WTC11 (cell line): Measurements from ENCODE around the gene NEK7. TPM values are rescaled to one million over a fixed set of nuclear protein-coding genes. Genes with fewer than 3 reads are reported as not detected.

Experiments used
- ATAC-seq: fragments of 200-7000 bp; cut with Tn5 transposase; 2 replicates; pipeline ENCODE4 v1.10.0; 2021; ENCODE audit warnings: mild to moderate bottlenecking, moderate library complexity
- CTCF ChIA-PET: fragments of 300-600 bp; sonication (Branson Sonifier 250); formaldehyde crosslinking; loops from one replicate; lab custom pipeline; 2021; ENCODE audit warnings: antibody characterized with exemption; lab: Charles Lee
- POLR2A ChIA-PET: fragments of 350-600 bp; sonication (Branson Sonifier 250); formaldehyde crosslinking; loops from one replicate; lab custom pipeline; 2021; ENCODE audit warnings: antibody characterized with exemption; lab: Charles Lee
- DNase-seq: peaks from one replicate; pipeline ENCODE4 v3.0.0; 2021; ENCODE audit warnings: low spot score
- H3K27ac Mint-ChIP-seq: 2 replicates; pipeline ENCODE4 v1.8.0; 2021; ENCODE audit warnings: mixed read lengths
- H3K27me3 Mint-ChIP-seq: 2 replicates; pipeline ENCODE4 v1.8.0; 2021; ENCODE audit warnings: low read depth, mild to moderate bottlenecking, moderate library complexity, mixed read lengths
- H3K36me3 Mint-ChIP-seq: 2 replicates; pipeline ENCODE4 v1.8.0; 2021; ENCODE audit warnings: mixed read lengths
- H3K4me1 Mint-ChIP-seq: 2 replicates; pipeline ENCODE4 v1.8.0; 2022; ENCODE audit warnings: mixed read lengths
- H3K4me3 Mint-ChIP-seq: 2 replicates; pipeline ENCODE4 v1.8.0; 2021; ENCODE audit warnings: mild to moderate bottlenecking, moderate library complexity, mixed read lengths
- H3K9me3 Mint-ChIP-seq: 2 replicates; pipeline ENCODE4 v1.8.0; 2021; ENCODE audit warnings: mixed read lengths
- ATF6 ChIP-seq: sonication (generic); formaldehyde crosslinking; IDR thresholded peaks from 2 replicates; pipeline ENCODE4 v1.8.1; 2023; ENCODE audit warnings: mild to moderate bottlenecking, missing genetic modification reagents
- CREB1 ChIP-seq: sonication (generic); formaldehyde crosslinking; IDR thresholded peaks from 2 replicates; pipeline ENCODE4 v1.8.0; 2023; ENCODE audit warnings: mild to moderate bottlenecking, missing genetic modification reagents
- ELF4 ChIP-seq: sonication (generic); formaldehyde crosslinking; IDR thresholded peaks from 2 replicates; pipeline ENCODE4 v1.8.1; 2022; ENCODE audit warnings: low read depth, mild to moderate bottlenecking, moderate library complexity, missing genetic modification reagents
- EMX1 ChIP-seq: fragments of 250-450 bp; sonication (Bioruptor Pico); IDR thresholded peaks from 2 replicates; pipeline ENCODE4 v1.8.0; 2021; ENCODE audit warnings: mild to moderate bottlenecking
- FOXJ3 ChIP-seq: sonication (generic); formaldehyde crosslinking; IDR thresholded peaks from 2 replicates; pipeline ENCODE4 v1.9.0; 2021; ENCODE audit warnings: missing genetic modification reagents, mild to moderate bottlenecking, borderline replicate concordance
- FOXK1 ChIP-seq: sonication (generic); formaldehyde crosslinking; IDR thresholded peaks from 2 replicates; pipeline ENCODE4 v1.8.0; 2022; ENCODE audit warnings: mild to moderate bottlenecking, moderate library complexity, missing genetic modification reagents
- FOXP1 ChIP-seq: sonication (generic); formaldehyde crosslinking; IDR thresholded peaks from 2 replicates; pipeline ENCODE4 v1.8.0; 2022; ENCODE audit warnings: missing genetic modification reagents, mild to moderate bottlenecking, moderate library complexity, borderline replicate concordance
- MYBL2 ChIP-seq: sonication (generic); formaldehyde crosslinking; IDR thresholded peaks from 2 replicates; pipeline ENCODE4 v1.8.1; 2023; ENCODE audit warnings: mild to moderate bottlenecking, moderate library complexity, missing genetic modification reagents
- NFATC4 ChIP-seq: fragments of 250-450 bp; sonication (Bioruptor Pico); IDR thresholded peaks from 2 replicates; pipeline ENCODE4 v1.9.0; 2021; ENCODE audit warnings: mild to moderate bottlenecking
- PRDM15 ChIP-seq: sonication (generic); formaldehyde crosslinking; IDR thresholded peaks from 2 replicates; pipeline ENCODE4 v1.8.0; 2022; ENCODE audit warnings: missing genetic modification reagents
- RELA ChIP-seq: sonication (generic); formaldehyde crosslinking; IDR thresholded peaks from 2 replicates; pipeline ENCODE4 v1.8.1; 2022; ENCODE audit warnings: missing genetic modification reagents, mild to moderate bottlenecking, borderline replicate concordance
- RORB ChIP-seq: fragments of 250-450 bp; sonication (Bioruptor Pico); IDR thresholded peaks from 2 replicates; pipeline ENCODE4 v1.9.0; 2021; ENCODE audit warnings: mild to moderate bottlenecking
- SMAD3 ChIP-seq: sonication (generic); formaldehyde crosslinking; IDR thresholded peaks from 2 replicates; pipeline ENCODE4 v1.8.0; 2022; ENCODE audit warnings: missing genetic modification reagents, mild to moderate bottlenecking, borderline replicate concordance
- SP1 ChIP-seq: sonication (generic); formaldehyde crosslinking; conservative IDR thresholded peaks from 2 replicates; pipeline ENCODE4 v1.8.1; 2022; ENCODE audit warnings: missing genetic modification reagents
- TP53 ChIP-seq: sonication (generic); formaldehyde crosslinking; IDR thresholded peaks from 2 replicates; pipeline ENCODE4 v1.8.1; 2023; ENCODE audit warnings: mild to moderate bottlenecking, missing genetic modification reagents
- ZNF423 ChIP-seq: fragments of 250-450 bp; sonication (Bioruptor Pico); IDR thresholded peaks from 2 replicates; pipeline ENCODE4 v2.1.2; 2022; ENCODE audit warnings: mild to moderate bottlenecking, moderate library complexity
- total RNA-seq: library from RNA; stranded (reverse); gene quantifications from 3 replicates; pipeline ENCODE4 v1.2.3, GENCODE V29; 2021
- TF ChIP-seq, protein P1 (sequence below): fragments of 200-600 bp; IDR thresholded peaks from 2 replicates; pipeline ENCODE4 v1.8.0; 2022; ENCODE audit warnings: antibody characterized with exemption
- TF ChIP-seq, protein P2 (sequence below): sonication (generic); formaldehyde crosslinking; IDR thresholded peaks from 2 replicates; pipeline ENCODE4 v1.8.1; 2022; ENCODE audit warnings: low read depth, missing genetic modification reagents, borderline replicate concordance
- TF ChIP-seq, protein P3 (sequence below): sonication (generic); formaldehyde crosslinking; IDR thresholded peaks from 2 replicates; pipeline ENCODE4 v1.8.0; 2022; ENCODE audit warnings: mild to moderate bottlenecking, missing genetic modification reagents

Gene NEK7
- total RNA-seq, 1 experiment from 2014 or later = 10.3 TPM

GRCh38 chr1:198211696-198212095, 54.9 kb downstream of the NEK7 start:
- CTCF ChIA-PET = no interaction called here
- H3K36me3 Mint-ChIP-seq = peaks cover 32% of the 10 kb centered on the region

DNA sequence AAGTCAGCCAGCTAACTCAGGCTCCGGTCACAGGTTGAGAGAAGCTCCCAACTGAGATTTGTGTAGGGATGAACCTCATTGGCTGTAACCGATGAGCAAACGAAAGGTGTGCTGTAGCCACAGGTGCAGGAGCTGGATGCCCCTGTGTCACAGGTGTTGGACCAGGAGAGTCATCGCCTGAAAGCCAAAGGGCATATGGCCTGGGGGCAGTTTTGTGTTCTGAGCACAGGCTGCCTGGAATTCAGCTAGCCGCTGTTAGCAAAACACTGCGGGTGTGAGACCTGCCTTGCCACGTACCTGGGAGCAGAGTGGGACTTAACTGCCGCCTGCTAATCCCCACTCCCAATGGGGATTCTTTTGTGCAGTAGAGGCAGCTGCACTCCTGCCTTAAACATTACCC, 55.3 kb downstream of the NEK7 start:
- Mint-ChIP-seq H3K36me3 (peaks cover 32% of the 10 kb centered on the region), H3K27ac (no peak overlapping the region), H3K27me3 (no peaks in the 10 kb centered on the region; the same call in 1 of the 2 replicates)
- no peak for TF ChIP-seq NFATC4 (CRISPR knock-in tag)
- no peak for TF ChIP-seq PRDM15 (CRISPR knock-in tag)
- TF ChIP-seq FOXP1 (CRISPR knock-in tag) = no peak
- no peak for TF ChIP-seq RELA
- no peak for TF ChIP-seq EMX1 (CRISPR knock-in tag)
- no peak for TF ChIP-seq TP53 (CRISPR knock-in tag)
- TF ChIP-seq SMAD3 (CRISPR knock-in tag) = no peak
- no peak for TF ChIP-seq FOXJ3 (CRISPR knock-in tag)
- TF ChIP-seq ZNF423 (CRISPR knock-in tag) = no peak
- TF ChIP-seq CREB1 (CRISPR knock-in tag) = no peak
- TF ChIP-seq RORB (CRISPR knock-in tag) = no peak
- TF ChIP-seq FOXK1 (CRISPR knock-in tag) = no peak
- TF ChIP-seq, protein P1, sequence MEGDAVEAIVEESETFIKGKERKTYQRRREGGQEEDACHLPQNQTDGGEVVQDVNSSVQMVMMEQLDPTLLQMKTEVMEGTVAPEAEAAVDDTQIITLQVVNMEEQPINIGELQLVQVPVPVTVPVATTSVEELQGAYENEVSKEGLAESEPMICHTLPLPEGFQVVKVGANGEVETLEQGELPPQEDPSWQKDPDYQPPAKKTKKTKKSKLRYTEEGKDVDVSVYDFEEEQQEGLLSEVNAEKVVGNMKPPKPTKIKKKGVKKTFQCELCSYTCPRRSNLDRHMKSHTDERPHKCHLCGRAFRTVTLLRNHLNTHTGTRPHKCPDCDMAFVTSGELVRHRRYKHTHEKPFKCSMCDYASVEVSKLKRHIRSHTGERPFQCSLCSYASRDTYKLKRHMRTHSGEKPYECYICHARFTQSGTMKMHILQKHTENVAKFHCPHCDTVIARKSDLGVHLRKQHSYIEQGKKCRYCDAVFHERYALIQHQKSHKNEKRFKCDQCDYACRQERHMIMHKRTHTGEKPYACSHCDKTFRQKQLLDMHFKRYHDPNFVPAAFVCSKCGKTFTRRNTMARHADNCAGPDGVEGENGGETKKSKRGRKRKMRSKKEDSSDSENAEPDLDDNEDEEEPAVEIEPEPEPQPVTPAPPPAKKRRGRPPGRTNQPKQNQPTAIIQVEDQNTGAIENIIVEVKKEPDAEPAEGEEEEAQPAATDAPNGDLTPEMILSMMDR = no peak
- no peak for TF ChIP-seq ATF6 (CRISPR knock-in tag)
- TF ChIP-seq, all 79 proteins: peak for 0
- peak; percentile 16; the same call in 1 of the 2 replicates for ATAC-seq
- POLR2A ChIA-PET = no interaction called here
- Mint-ChIP-seq H3K4me3 (no peak overlapping the region), H3K9me3 (peaks cover 25% of the 10 kb centered on the region), H3K4me1 (no peaks in the 10 kb centered on the region)
- CTCF ChIA-PET = no interaction called here
- DNase-seq = no peak

More at GRCh38 chr1:198211696-198212095, 54.9 kb downstream of the NEK7 start:
- no peak overlapping the region for H3K4me3 Mint-ChIP-seq
- POLR2A ChIA-PET = no interaction called here
- H3K4me1 Mint-ChIP-seq = no peaks in the 10 kb centered on the region
- H3K9me3 Mint-ChIP-seq = peaks cover 25% of the 10 kb centered on the region
- no peak overlapping the region for H3K27ac Mint-ChIP-seq
- no peak for ATAC-seq
- no peaks in the 10 kb centered on the region; the same call in 1 of the 2 replicates for H3K27me3 Mint-ChIP-seq
- TF ChIP-seq FOXP1 (CRISPR knock-in tag) (no peak), MYBL2 (CRISPR knock-in tag) (no peak), TP53 (CRISPR knock-in tag) (no peak), SP1 (CRISPR knock-in tag) (no peak), ELF4 (no peak)
- TF ChIP-seq, protein P2, sequence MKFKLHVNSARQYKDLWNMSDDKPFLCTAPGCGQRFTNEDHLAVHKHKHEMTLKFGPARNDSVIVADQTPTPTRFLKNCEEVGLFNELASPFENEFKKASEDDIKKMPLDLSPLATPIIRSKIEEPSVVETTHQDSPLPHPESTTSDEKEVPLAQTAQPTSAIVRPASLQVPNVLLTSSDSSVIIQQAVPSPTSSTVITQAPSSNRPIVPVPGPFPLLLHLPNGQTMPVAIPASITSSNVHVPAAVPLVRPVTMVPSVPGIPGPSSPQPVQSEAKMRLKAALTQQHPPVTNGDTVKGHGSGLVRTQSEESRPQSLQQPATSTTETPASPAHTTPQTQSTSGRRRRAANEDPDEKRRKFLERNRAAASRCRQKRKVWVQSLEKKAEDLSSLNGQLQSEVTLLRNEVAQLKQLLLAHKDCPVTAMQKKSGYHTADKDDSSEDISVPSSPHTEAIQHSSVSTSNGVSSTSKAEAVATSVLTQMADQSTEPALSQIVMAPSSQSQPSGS = no peak
- TF ChIP-seq, protein P3, sequence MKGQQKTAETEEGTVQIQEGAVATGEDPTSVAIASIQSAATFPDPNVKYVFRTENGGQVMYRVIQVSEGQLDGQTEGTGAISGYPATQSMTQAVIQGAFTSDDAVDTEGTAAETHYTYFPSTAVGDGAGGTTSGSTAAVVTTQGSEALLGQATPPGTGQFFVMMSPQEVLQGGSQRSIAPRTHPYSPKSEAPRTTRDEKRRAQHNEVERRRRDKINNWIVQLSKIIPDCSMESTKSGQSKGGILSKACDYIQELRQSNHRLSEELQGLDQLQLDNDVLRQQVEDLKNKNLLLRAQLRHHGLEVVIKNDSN = no peak
- DNase-seq = no peak
